ENCODE data around the gene ATXN10. TPM values are rescaled to one million over a fixed set of nuclear protein-coding genes. Genes with fewer than 3 reads are reported as not detected.

The ATXN10 gene
- total and polyA plus RNA-seq, 2 of the 13 experiments (the other 11 are each of a cell fraction or from before 2014, with no cell fraction given): 60.1 to 194 TPM

DNA sequence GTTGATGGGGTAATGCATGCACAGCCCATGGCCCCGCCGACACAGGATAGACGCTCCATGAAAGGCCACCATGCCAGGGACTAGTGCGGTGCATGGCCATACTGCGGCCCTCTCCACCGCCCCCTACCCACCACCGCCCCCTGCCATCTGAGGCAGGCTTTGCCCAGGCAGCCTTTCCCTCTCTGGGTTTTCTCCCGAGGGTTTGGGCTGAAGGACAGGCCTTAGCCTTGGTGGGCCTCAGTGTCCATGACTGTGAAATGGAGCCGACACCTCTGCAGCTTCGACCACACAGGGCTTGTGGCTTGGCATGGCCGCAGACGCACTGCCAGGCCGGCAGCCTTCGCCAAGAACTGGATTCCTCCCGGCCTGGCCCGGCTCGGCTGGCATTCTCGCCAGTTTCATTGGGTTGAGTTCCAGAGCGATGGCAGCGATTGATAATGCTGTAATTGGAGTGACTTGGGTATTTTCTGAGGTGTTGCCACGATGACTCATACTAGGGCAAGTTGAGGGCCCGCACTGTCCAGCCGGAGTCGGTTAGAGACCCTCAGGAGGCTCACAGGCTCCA is 194.0 kb downstream of the ATXN10 start:
- Histone ChIP-seq H3K27ac (ENCODE audit: extremely low read length, insufficient read depth, low read length) (no peak overlapping the region), H3K36me3 (replicated peaks in 1 of 2; ENCODE audit: control insufficient read depth in 1 of 2, insufficient read depth in 2 of 2, low read length in 2 of 2) (no peaks in the 10 kb centered on the region), H3K4me1 (ENCODE audit: insufficient read depth, low read length) (no peaks in the 10 kb centered on the region), H3K9ac (ENCODE audit: insufficient read depth, low read depth, low read length) (no peak overlapping the region), H3K79me2 (ENCODE audit: insufficient read depth, low read length) (no peaks in the 10 kb centered on the region), H4K20me1 (ENCODE audit: insufficient read depth, low read length) (peaks cover 5% of the 10 kb centered on the region; the same call in 1 of the 2 replicates), H2AFZ (ENCODE audit: low read length) (no peak overlapping the region), H3K27me3 (ENCODE audit: control insufficient read depth in 1 of 2, insufficient read depth in 2 of 2, low read length in 2 of 2) (peaks cover 1 to 23% of the 10 kb centered on the region in 2 experiments; a peak in 3 of 5 replicates), H3K4me3 (replicated peaks in 1 of 3; ENCODE audit: insufficient read depth in 1 of 3, low read depth in 2 of 3, low read length in 3 of 3) (no peak overlapping the region), H3K9me3 (ENCODE audit: low read length) (no peaks in the 10 kb centered on the region), H3K4me2 (ENCODE audit: low read depth, low read length) (no peak overlapping the region)
- in situ Hi-C loops (cut with HindIII; ENCODE audit: extremely low pct_ligation_motif_present, low pct_unique_long_range_greater_than_20kb) (loop anchor here (5.0 kb wide), 1 partner anchor 288 kb away; no protein-coding TSS in a partner anchor), intact Hi-C loops (cut with micrococcal nuclease; ENCODE audit: unreplicated experiment) (loop anchor here (10.0 kb wide), 1 partner anchor 221 kb away; no protein-coding TSS in a partner anchor)
- TF ChIP-seq IKZF4 (CRISPR knock-in tag; IDR thresholded peaks at IDR 0.05; ENCODE audit: borderline replicate concordance, low read depth, not compliant biosample characterization) (no peak), HCFC1 (IDR thresholded peaks at IDR 0.05; ENCODE audit: low read depth, low read length) (no peak), PITX1 (CRISPR knock-in tag; IDR thresholded peaks at IDR 0.05) (no peak), POLR2AphosphoS2 (IDR thresholded peaks at IDR 0.05; ENCODE audit: low read depth, low read length) (no peak), MTF2 (CRISPR knock-in tag; IDR thresholded peaks at IDR 0.05; ENCODE audit: borderline replicate concordance) (no peak), ZFYVE20 (CRISPR knock-in tag; IDR thresholded peaks at IDR 0.05; ENCODE audit: borderline replicate concordance, low read depth) (no peak), SRSF9 (IDR thresholded peaks at IDR 0.05; ENCODE audit: borderline replicate concordance, insufficient read depth, low read depth, low read length, poor library complexity, severe bottlenecking) (no peak)
- TF ChIP-seq, protein P1, sequence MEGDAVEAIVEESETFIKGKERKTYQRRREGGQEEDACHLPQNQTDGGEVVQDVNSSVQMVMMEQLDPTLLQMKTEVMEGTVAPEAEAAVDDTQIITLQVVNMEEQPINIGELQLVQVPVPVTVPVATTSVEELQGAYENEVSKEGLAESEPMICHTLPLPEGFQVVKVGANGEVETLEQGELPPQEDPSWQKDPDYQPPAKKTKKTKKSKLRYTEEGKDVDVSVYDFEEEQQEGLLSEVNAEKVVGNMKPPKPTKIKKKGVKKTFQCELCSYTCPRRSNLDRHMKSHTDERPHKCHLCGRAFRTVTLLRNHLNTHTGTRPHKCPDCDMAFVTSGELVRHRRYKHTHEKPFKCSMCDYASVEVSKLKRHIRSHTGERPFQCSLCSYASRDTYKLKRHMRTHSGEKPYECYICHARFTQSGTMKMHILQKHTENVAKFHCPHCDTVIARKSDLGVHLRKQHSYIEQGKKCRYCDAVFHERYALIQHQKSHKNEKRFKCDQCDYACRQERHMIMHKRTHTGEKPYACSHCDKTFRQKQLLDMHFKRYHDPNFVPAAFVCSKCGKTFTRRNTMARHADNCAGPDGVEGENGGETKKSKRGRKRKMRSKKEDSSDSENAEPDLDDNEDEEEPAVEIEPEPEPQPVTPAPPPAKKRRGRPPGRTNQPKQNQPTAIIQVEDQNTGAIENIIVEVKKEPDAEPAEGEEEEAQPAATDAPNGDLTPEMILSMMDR (CRISPR knock-in tag; IDR thresholded peaks at IDR 0.05): 0 out of 2 replicates have a peak, but pooled peaks have one; percentile 6
- TF ChIP-seq, protein P2, sequence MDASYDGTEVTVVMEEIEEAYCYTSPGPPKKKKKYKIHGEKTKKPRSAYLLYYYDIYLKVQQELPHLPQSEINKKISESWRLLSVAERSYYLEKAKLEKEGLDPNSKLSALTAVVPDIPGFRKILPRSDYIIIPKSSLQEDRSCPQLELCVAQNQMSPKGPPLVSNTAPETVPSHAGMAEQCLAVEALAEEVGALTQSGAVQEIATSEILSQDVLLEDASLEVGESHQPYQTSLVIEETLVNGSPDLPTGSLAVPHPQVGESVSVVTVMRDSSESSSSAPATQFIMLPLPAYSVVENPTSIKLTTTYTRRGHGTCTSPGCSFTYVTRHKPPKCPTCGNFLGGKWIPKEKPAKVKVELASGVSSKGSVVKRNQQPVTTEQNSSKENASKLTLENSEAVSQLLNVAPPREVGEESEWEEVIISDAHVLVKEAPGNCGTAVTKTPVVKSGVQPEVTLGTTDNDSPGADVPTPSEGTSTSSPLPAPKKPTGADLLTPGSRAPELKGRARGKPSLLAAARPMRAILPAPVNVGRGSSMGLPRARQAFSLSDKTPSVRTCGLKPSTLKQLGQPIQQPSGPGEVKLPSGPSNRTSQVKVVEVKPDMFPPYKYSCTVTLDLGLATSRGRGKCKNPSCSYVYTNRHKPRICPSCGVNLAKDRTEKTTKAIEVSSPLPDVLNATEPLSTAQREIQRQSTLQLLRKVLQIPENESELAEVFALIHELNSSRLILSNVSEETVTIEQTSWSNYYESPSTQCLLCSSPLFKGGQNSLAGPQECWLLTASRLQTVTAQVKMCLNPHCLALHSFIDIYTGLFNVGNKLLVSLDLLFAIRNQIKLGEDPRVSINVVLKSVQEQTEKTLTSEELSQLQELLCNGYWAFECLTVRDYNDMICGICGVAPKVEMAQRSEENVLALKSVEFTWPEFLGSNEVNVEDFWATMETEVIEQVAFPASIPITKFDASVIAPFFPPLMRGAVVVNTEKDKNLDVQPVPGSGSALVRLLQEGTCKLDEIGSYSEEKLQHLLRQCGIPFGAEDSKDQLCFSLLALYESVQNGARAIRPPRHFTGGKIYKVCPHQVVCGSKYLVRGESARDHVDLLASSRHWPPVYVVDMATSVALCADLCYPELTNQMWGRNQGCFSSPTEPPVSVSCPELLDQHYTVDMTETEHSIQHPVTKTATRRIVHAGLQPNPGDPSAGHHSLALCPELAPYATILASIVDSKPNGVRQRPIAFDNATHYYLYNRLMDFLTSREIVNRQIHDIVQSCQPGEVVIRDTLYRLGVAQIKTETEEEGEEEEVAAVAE (CRISPR knock-in tag; IDR thresholded peaks at IDR 0.05; ENCODE audit: borderline replicate concordance): no peak
- DNase-seq (ENCODE audit: low spot score) (no peak), FAIRE-seq (no peak), ATAC-seq (no peak; the same call in 2 of the 3 replicates)
- BruUV-seq (replicated peaks): no TSS peak
- POLR2A ChIA-PET: no interaction called here
- 78% methylated on average over 10 of the region's 24 CpGs for WGBS (ENCODE audit: low lambda C conversion rate)
- CTCF ChIA-PET (ENCODE audit: low intra/inter-chr PET ratio, low total read pairs): no interaction called here

Measured in HepG2 (cell line).